Loucy (cell line): Measurements from ENCODE around the gene KHK.

Source experiments
- H2AFZ ChIP-seq: fragments of 200-600 bp; sonication (generic); 2 replicates; pipeline ENCODE4 v1.6.0; 2016; ENCODE audit warnings: antibody characterized with exemption, mild to moderate bottlenecking, low read length, moderate library complexity
- H3F3A ChIP-seq: fragments of 200-600 bp; 2 replicates; pipeline ENCODE4 v1.6.0; 2016; ENCODE audit warnings: antibody characterized with exemption, low read depth, mild to moderate bottlenecking
- H3K27me3 ChIP-seq: fragments of 200-600 bp; sonication (generic); 2 replicates; pipeline ENCODE4 v1.6.1; 2014; ENCODE audit warnings: low read length, mild to moderate bottlenecking; ENCODE audit not compliant: insufficient read depth, poor library complexity, severe bottlenecking
- H3K36me3 ChIP-seq: fragments of 200-600 bp; sonication (generic); 2 replicates; pipeline ENCODE4 v1.6.1; 2016; ENCODE audit warnings: low read length; ENCODE audit not compliant: insufficient read depth
- H3K4me1 ChIP-seq: fragments of 200-600 bp; sonication (generic); 2 replicates; pipeline ENCODE4 v1.5.1; 2014; ENCODE audit warnings: low read length, mild to moderate bottlenecking; ENCODE audit not compliant: insufficient read depth, poor library complexity, severe bottlenecking
- H3K4me2 ChIP-seq: fragments of 200-600 bp; sonication (generic); 2 replicates; pipeline ENCODE4 v1.6.0; 2014; ENCODE audit warnings: antibody characterized with exemption, low read length, low read depth, mild to moderate bottlenecking; ENCODE audit not compliant: poor library complexity, severe bottlenecking
- H3K4me3 ChIP-seq: fragments of 200-600 bp; sonication (generic); 2 replicates; pipeline ENCODE4 v1.5.1; 2014; ENCODE audit warnings: low read length, mild to moderate bottlenecking, mixed read lengths; ENCODE audit not compliant: poor library complexity, severe bottlenecking
- H3K79me2 ChIP-seq: fragments of 200-600 bp; sonication (generic); 2 replicates; pipeline ENCODE4 v1.6.1; 2014; ENCODE audit warnings: low read length; ENCODE audit not compliant: insufficient read depth
- H3K9ac ChIP-seq: fragments of 200-600 bp; sonication (generic); 2 replicates; pipeline ENCODE4 v1.6.0; 2014; ENCODE audit warnings: mild to moderate bottlenecking, low read depth, low read length, moderate library complexity; ENCODE audit not compliant: poor library complexity, severe bottlenecking
- H3K9me2 ChIP-seq: fragments of 200-600 bp; sonication (generic); replicated peaks from 2 replicates; pipeline ENCODE4 v1.6.1; 2016; ENCODE audit warnings: low read depth, low read length, mixed read lengths
- H3K9me3 ChIP-seq: fragments of 200-600 bp; sonication (generic); 2 replicates; pipeline ENCODE4 v1.6.1; 2014; ENCODE audit warnings: mild to moderate bottlenecking, antibody characterized with exemption, low read length, low read depth; ENCODE audit not compliant: insufficient read depth
- H4K20me1 ChIP-seq: fragments of 200-600 bp; sonication (generic); 2 replicates; pipeline ENCODE4 v1.6.0; 2014; ENCODE audit warnings: antibody characterized with exemption, low read length, mild to moderate bottlenecking; ENCODE audit not compliant: insufficient read depth, poor library complexity, severe bottlenecking
- EZH2phosphoT487 ChIP-seq: fragments of 200-600 bp; IDR thresholded peaks from 2 replicates; pipeline ENCODE4 v1.6.1; 2018; ENCODE audit warnings: antibody characterized with exemption, mild to moderate bottlenecking, moderate library complexity, borderline replicate concordance
- TF ChIP-seq, protein P1 (sequence below): fragments of 200-600 bp; sonication (generic); conservative IDR thresholded peaks from 2 replicates; pipeline ENCODE4 v1.5.1; 2014; ENCODE audit warnings: mild to moderate bottlenecking, antibody characterized with exemption, low read length

The KHK gene

DNA sequence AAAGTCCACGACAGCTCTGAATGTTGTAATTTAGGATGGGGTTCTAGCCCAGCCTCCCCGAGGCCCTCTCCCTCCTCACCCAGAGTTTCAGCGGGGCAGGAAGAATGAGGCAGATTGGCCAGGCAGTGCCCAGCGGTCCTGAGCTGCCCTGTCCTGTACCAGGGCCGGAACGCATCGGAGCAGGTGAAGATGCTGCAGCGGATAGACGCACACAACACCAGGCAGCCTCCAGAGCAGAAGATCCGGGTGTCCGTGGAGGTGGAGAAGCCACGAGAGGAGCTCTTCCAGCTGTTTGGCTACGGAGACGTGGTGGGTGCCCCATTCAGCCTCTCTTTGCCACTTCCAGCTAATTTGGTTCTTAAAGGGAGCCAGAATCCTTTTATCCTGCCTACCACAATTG lies 10.8 kb downstream of the KHK start:
- H3K27me3 ChIP-seq = no peaks in the 10 kb centered on the region
- TF ChIP-seq EZH2phosphoT487 = no peak
- TF ChIP-seq, protein P1, sequence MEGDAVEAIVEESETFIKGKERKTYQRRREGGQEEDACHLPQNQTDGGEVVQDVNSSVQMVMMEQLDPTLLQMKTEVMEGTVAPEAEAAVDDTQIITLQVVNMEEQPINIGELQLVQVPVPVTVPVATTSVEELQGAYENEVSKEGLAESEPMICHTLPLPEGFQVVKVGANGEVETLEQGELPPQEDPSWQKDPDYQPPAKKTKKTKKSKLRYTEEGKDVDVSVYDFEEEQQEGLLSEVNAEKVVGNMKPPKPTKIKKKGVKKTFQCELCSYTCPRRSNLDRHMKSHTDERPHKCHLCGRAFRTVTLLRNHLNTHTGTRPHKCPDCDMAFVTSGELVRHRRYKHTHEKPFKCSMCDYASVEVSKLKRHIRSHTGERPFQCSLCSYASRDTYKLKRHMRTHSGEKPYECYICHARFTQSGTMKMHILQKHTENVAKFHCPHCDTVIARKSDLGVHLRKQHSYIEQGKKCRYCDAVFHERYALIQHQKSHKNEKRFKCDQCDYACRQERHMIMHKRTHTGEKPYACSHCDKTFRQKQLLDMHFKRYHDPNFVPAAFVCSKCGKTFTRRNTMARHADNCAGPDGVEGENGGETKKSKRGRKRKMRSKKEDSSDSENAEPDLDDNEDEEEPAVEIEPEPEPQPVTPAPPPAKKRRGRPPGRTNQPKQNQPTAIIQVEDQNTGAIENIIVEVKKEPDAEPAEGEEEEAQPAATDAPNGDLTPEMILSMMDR = no peak
- H3K9ac ChIP-seq = no peak overlapping the region
- no peak overlapping the region for H2AFZ ChIP-seq
- H3K9me3 ChIP-seq = no peaks in the 10 kb centered on the region
- H3K4me3 ChIP-seq = no peak overlapping the region
- no peaks in the 10 kb centered on the region for H3F3A ChIP-seq
- H3K9me2 ChIP-seq = no peaks in the 10 kb centered on the region
- H4K20me1 ChIP-seq = no peaks in the 10 kb centered on the region
- no peaks in the 10 kb centered on the region for H3K4me1 ChIP-seq
- H3K4me2 ChIP-seq = no peak overlapping the region
- no peaks in the 10 kb centered on the region for H3K79me2 ChIP-seq
- no peaks in the 10 kb centered on the region for H3K36me3 ChIP-seq

DNA sequence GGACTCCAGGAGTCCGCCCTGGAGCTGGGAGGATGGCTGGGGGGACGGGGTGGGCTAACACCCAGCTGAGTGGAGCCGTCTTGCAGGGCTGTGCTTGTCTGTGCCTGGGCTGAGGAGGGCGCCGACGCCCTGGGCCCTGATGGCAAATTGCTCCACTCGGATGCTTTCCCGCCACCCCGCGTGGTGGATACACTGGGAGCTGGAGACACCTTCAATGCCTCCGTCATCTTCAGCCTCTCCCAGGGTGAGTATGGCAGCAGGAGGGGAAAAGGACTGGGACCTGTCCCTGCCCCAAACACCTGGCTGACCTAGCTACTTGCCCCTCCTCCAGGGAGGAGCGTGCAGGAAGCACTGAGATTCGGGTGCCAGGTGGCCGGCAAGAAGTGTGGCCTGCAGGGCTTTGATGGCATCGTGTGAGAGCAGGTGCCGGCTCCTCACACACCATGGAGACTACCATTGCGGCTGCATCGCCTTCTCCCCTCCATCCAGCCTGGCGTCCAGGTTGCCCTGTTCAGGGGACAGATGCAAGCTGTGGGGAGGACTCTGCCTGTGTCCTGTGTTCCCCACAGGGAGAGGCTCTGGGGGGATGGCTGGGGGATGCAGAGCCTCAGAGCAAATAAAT lies 12.9 kb downstream of the KHK start:
- H3K4me2 ChIP-seq = no peak overlapping the region
- TF ChIP-seq, protein P1 = no peak
- no peak for TF ChIP-seq EZH2phosphoT487

DNA sequence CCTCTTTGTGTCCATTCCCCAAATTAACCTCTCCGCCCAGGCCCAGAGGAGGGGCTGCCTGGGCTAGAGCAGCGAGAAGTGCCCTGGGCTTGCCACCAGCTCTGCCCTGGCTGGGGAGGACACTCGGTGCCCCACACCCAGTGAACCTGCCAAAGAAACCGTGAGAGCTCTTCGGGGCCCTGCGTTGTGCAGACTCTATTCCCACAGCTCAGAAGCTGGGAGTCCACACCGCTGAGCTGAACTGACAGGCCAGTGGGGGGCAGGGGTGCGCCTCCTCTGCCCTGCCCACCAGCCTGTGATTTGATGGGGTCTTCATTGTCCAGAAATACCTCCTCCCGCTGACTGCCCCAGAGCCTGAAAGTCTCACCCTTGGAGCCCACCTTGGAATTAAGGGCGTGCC lies 13.5 kb downstream of the KHK start:
- no peaks in the 10 kb centered on the region for H3K9me3 ChIP-seq
- H3K9me2 ChIP-seq = no peaks in the 10 kb centered on the region
- H3K4me1 ChIP-seq = no peaks in the 10 kb centered on the region
- H3K79me2 ChIP-seq = no peaks in the 10 kb centered on the region
- H3K36me3 ChIP-seq = no peaks in the 10 kb centered on the region
- H4K20me1 ChIP-seq = no peaks in the 10 kb centered on the region
- H3F3A ChIP-seq = no peaks in the 10 kb centered on the region
- no peaks in the 10 kb centered on the region for H3K27me3 ChIP-seq
- TF ChIP-seq, protein P1 = no peak
- no peak for TF ChIP-seq EZH2phosphoT487
- no peak overlapping the region for H3K9ac ChIP-seq
- H3K4me2 ChIP-seq = no peak overlapping the region
- no peak overlapping the region for H2AFZ ChIP-seq
- no peak overlapping the region for H3K4me3 ChIP-seq

More for the DNA sequence above, 12.9 kb downstream of the KHK start:
- Histone ChIP-seq H3K4me1 (no peaks in the 10 kb centered on the region), H3K79me2 (no peaks in the 10 kb centered on the region), H3K9me2 (no peaks in the 10 kb centered on the region), H4K20me1 (no peaks in the 10 kb centered on the region), H2AFZ (no peak overlapping the region), H3K9me3 (no peaks in the 10 kb centered on the region), H3F3A (no peaks in the 10 kb centered on the region), H3K36me3 (no peaks in the 10 kb centered on the region), H3K27me3 (no peaks in the 10 kb centered on the region), H3K9ac (no peak overlapping the region), H3K4me3 (no peak overlapping the region)
